Nephron (organoid): ENCODE data around the gene FBXO10.

ENCODE experiments used
- H3K27ac Mint-ChIP-seq, 3 experiments: 2 replicates each; pipeline ENCODE4 v1.8.0; 2020; ENCODE audit warnings: mixed read lengths in 3 of 3, mild to moderate bottlenecking in 2 of 3, moderate library complexity in 1 of 3
- H3K27me3 Mint-ChIP-seq: 2 replicates; pipeline ENCODE4 v1.8.0; 2021; ENCODE audit warnings: low read depth, mild to moderate bottlenecking, moderate library complexity, mixed read lengths
- H3K36me3 Mint-ChIP-seq: 2 replicates; pipeline ENCODE4 v1.8.0; 2020; ENCODE audit warnings: low read depth, mixed read lengths
- H3K4me1 Mint-ChIP-seq: 2 replicates; pipeline ENCODE4 v1.8.0; 2020; ENCODE audit warnings: mixed read lengths
- H3K4me3 Mint-ChIP-seq, 3 experiments: 2 replicates each; pipeline ENCODE4 v1.8.0; 2020; ENCODE audit warnings: mild to moderate bottlenecking in 3 of 3, mixed read lengths in 3 of 3, moderate library complexity in 2 of 3
- H3K9me3 Mint-ChIP-seq: 2 replicates; pipeline ENCODE4 v1.8.0; 2020; ENCODE audit warnings: mixed read lengths
- TF ChIP-seq, protein P1 (sequence below), 3 experiments: fragments of 200-600 bp; sonication (generic); IDR thresholded peaks; one replicate each; pipeline ENCODE4 v1.5.0; 2021; ENCODE audit warnings: antibody characterized with exemption in 3 of 3; ENCODE audit not compliant: unreplicated experiment in 3 of 3

FBXO10 gene

GRCh38 chr9:37497320-37497719 lies 78.9 kb downstream of the FBXO10 start:
- Mint-ChIP-seq H3K9me3 (no peaks in the 10 kb centered on the region), H3K4me1 (no peaks in the 10 kb centered on the region), H3K36me3 (peaks cover 63% of the 10 kb centered on the region), H3K4me3 (no peak overlapping the region), H3K27me3 (no peaks in the 10 kb centered on the region), H3K27ac (no peak overlapping the region)
- TF ChIP-seq, protein P1, sequence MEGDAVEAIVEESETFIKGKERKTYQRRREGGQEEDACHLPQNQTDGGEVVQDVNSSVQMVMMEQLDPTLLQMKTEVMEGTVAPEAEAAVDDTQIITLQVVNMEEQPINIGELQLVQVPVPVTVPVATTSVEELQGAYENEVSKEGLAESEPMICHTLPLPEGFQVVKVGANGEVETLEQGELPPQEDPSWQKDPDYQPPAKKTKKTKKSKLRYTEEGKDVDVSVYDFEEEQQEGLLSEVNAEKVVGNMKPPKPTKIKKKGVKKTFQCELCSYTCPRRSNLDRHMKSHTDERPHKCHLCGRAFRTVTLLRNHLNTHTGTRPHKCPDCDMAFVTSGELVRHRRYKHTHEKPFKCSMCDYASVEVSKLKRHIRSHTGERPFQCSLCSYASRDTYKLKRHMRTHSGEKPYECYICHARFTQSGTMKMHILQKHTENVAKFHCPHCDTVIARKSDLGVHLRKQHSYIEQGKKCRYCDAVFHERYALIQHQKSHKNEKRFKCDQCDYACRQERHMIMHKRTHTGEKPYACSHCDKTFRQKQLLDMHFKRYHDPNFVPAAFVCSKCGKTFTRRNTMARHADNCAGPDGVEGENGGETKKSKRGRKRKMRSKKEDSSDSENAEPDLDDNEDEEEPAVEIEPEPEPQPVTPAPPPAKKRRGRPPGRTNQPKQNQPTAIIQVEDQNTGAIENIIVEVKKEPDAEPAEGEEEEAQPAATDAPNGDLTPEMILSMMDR (IDR thresholded peaks at IDR 0.05; ENCODE audit: unreplicated experiment in 3 of 3), result no peak

- Mint-ChIP-seq H3K27ac (no peak overlapping the region), H3K9me3 (no peaks in the 10 kb centered on the region), H3K27me3 (no peaks in the 10 kb centered on the region), H3K36me3 (peaks cover 57% of the 10 kb centered on the region), H3K4me3 (no peak overlapping the region), H3K4me1 (no peaks in the 10 kb centered on the region)
- TF ChIP-seq, protein P1 (IDR thresholded peaks at IDR 0.05; ENCODE audit: unreplicated experiment in 3 of 3), result no peak
These were observed 80.2 kb downstream of the FBXO10 start for GRCh38 chr9:37496020-37496419.

GRCh38 chr9:37495571-37495970 lies 80.6 kb downstream of the FBXO10 start:
- Mint-ChIP-seq H3K4me1 (no peaks in the 10 kb centered on the region), H3K36me3 (peaks cover 59% of the 10 kb centered on the region), H3K27ac (no peak overlapping the region), H3K9me3 (no peaks in the 10 kb centered on the region), H3K27me3 (no peaks in the 10 kb centered on the region), H3K4me3 (no peak overlapping the region)
- TF ChIP-seq, protein P1 (IDR thresholded peaks at IDR 0.05; ENCODE audit: unreplicated experiment in 3 of 3), result no peak

DNA sequence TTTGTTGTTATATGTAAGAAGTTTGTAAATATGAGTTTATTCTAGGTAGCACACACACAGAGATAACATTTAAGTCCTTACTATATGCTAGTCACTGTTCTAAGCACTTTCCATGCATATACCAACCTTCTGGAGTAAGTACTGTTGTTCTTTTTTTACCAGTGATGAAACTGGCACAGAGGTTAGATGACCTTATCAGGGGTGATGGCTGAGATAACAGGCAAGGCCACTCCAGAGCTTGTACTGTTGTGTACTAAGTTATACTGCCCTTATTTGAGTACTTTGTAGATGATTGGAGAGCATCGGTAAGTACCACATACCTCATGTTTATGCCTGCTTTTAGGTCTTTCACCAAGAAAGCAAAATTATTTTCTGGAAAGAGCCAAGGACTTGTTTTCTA lies 84.2 kb downstream of the FBXO10 start:
- no peaks in the 10 kb centered on the region for H3K27me3 Mint-ChIP-seq
- TF ChIP-seq, protein P1 (IDR thresholded peaks at IDR 0.05; ENCODE audit: unreplicated experiment in 3 of 3), result no peak
- no peak overlapping the region for H3K27ac Mint-ChIP-seq
- H3K4me3 Mint-ChIP-seq, result no peak overlapping the region
- H3K4me1 Mint-ChIP-seq, result peaks cover 8% of the 10 kb centered on the region
- H3K36me3 Mint-ChIP-seq, result peaks cover 52% of the 10 kb centered on the region
- no peaks in the 10 kb centered on the region for H3K9me3 Mint-ChIP-seq

DNA sequence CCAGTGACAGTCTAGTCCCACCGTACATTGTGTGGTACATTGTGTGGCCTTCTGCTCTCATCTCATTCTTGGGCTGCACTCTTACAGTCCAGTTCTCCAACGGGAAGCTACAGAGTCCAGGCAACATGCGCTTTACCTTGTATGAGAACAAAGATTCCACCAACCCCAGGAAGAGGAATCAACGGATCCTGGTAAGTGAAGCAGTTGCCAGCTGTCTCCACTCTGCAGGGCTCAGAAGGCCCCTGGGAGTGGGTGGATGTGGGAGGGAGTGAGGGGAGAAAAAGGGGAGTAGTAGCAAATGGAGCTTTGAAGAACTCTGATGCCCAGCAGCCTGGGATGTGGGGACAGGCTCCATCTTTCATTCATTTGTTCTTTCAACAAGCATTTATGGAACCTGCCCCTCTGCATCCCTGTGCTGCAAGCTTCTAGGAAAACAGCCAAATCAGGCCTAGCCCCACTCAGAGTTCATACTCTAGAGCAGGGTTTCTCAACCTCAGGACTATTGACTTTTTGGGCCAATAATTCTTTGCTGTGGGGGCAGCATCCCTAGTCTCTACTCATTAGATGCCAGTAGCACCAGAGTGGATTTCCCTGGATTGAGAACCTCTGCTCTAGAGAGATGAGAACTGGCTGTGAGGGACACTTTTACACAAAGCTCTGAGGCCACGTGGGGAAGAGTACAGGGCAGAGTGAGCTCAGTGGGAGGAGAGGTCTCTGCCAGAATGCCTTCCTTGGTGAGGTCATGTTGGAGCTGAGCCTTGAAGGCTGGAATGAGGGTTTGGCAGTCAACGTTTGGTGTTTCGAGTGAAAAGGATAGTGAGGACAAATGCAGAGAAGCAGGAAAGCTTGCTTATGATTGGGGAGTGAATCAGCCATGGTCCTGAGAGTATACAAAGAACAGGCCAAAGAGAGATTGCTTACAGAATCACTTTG lies 89.3 kb downstream of the FBXO10 start:
- Mint-ChIP-seq H3K9me3 (no peaks in the 10 kb centered on the region), H3K27me3 (no peaks in the 10 kb centered on the region), H3K27ac (peak overlapping the region; percentile 50 to 88 (median 83)), H3K4me3 (peak overlapping the region; percentile 96 to 98 (median 98)), H3K36me3 (peaks cover 19% of the 10 kb centered on the region), H3K4me1 (peaks cover 26% of the 10 kb centered on the region)
- TF ChIP-seq, protein P1 (IDR thresholded peaks at IDR 0.05; ENCODE audit: unreplicated experiment in 3 of 3), result no peak

- Mint-ChIP-seq H3K27me3 (no peaks in the 10 kb centered on the region), H3K4me1 (peaks cover 26% of the 10 kb centered on the region), H3K36me3 (peaks cover 17% of the 10 kb centered on the region), H3K9me3 (no peaks in the 10 kb centered on the region), H3K4me3 (peak overlapping the region; percentile 96 to 98 (median 98)), H3K27ac (peak overlapping the region; percentile 50 to 88 (median 83))
- TF ChIP-seq, protein P1 (IDR thresholded peaks at IDR 0.05; ENCODE audit: unreplicated experiment in 3 of 3), result no peak
These were observed 89.9 kb downstream of the FBXO10 start for GRCh38 chr9:37486256-37486615.
